GM10248 (cell line): ENCODE measurements around the gene SEZ6.

Experiments
- CTCF ChIA-PET: fragments of 300-600 bp; sonication (Branson Sonifier 250); formaldehyde crosslinking; extraction: SDS; loops from one replicate; lab custom pipeline; 2021; ENCODE audit warnings: antibody characterized with exemption; lab: Yijun Ruan, JAX
- POLR2A ChIA-PET: fragments of 350-650 bp; sonication (Branson Sonifier 250); formaldehyde crosslinking; extraction: SDS; loops from one replicate; lab custom pipeline; 2020; ENCODE audit warnings: antibody characterized with exemption; lab: Yijun Ruan, JAX
- DNase-seq: peaks from one replicate; pipeline ENCODE4 v3.0.0; 2012; ENCODE audit errors: extremely low spot score
- CTCF ChIP-seq: IDR thresholded peaks from 2 replicates; pipeline ENCODE4 v1.5.1; 2012; ENCODE audit warnings: mild to moderate bottlenecking, low read depth; ENCODE audit errors: extremely low read depth, missing control alignments, control extremely low read depth

Gene SEZ6

DNA sequence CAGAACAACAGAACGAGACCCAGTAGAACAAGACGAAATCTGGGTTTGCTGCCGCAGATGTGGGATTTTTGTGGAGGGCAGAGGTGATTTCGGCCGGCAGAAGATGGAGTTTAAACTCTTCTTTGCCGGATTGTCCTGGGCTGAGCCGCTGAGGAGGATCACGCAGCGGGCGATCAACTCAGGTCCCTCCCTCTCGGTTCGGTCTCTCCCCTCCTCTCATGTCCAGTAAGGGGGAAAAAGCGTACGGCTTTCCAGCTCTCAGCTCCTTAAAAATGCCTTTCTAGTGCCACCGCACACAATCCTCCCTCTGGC, 57.0 kb downstream of the SEZ6 start:
- ChIA-PET CTCF (interaction anchor here (1.2 to 2.4 kb wide), 7 partner anchors 9 to 222 kb away, joined by 3 to 24 read pairs (median 5); partner anchors contain the start of gene TLCD1), POLR2A (interaction anchor here (1.0 to 3.8 kb wide), 2 partner anchors 222 to 229 kb away, joined by 3 to 20 read pairs; partner anchors contain the start of genes RPL23A and TLCD1)
- DNase-seq = no peak
- TF ChIP-seq CTCF = no peak

DNA sequence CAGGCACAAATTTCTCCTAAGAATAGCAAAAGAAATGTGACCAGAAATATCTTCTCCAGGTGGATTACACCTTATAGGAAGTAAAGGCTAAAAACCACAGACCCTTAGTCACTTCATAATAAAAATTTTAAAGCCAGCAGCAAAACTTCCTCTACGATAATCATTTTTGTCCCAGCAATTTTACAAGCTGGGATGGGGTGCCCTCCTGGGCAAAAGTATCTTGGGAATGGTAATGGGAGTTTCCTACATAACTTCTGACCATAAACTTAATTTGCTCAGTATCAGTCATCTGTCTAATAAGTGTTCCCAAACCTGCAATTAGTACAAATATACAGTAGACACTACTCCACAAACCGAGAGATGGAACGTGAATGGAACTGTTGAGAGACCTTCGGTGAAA, 57.5 kb downstream of the SEZ6 start:
- ChIA-PET POLR2A (interaction anchor here (3.8 kb wide), 1 partner anchor 221 kb away, joined by 20 read pairs; the partner anchor contains the start of gene TLCD1), CTCF (interaction anchor here (1.2 to 3.6 kb wide), 2 partner anchors 11 to 221 kb away, joined by 3 to 19 read pairs; partner anchors contain the start of gene TLCD1)
- TF ChIP-seq CTCF = no peak
- no peak for DNase-seq

GRCh38 chr17:28947639-28948038, 58.2 kb downstream of the SEZ6 start:
- DNase-seq = no peak
- no peak for TF ChIP-seq CTCF
- ChIA-PET POLR2A (no interaction called here), CTCF (interaction anchor here (3.6 kb wide), 1 partner anchor 221 kb away, joined by 19 read pairs; the partner anchor contains the start of gene TLCD1)

DNA sequence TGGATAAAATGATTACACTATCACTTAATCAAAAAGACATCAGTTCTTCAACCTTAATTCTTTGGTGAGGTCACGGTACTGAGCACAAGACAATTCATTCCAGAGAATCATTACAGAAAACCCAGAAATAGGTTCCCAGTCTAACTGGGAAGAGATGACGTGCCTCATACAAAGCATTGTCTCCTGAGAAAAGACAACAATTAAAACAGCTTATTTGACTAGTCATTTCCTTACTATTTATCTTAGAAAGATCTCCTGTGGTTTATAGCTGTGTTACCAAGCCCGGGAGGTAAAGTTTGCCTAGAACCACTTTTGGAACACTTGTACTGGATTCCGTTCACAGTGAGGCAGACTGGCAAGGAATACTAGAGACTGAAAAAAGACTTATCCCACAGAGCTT, 59.6 kb downstream of the SEZ6 start:
- ChIA-PET POLR2A (no interaction called here), CTCF (interaction anchor here (1.1 to 3.6 kb wide), 6 partner anchors 10 to 219 kb away, joined by 3 to 19 read pairs (median 5); partner anchors contain the start of genes DHRS13 and TLCD1)
- TF ChIP-seq CTCF = no peak
- no peak for DNase-seq

DNA sequence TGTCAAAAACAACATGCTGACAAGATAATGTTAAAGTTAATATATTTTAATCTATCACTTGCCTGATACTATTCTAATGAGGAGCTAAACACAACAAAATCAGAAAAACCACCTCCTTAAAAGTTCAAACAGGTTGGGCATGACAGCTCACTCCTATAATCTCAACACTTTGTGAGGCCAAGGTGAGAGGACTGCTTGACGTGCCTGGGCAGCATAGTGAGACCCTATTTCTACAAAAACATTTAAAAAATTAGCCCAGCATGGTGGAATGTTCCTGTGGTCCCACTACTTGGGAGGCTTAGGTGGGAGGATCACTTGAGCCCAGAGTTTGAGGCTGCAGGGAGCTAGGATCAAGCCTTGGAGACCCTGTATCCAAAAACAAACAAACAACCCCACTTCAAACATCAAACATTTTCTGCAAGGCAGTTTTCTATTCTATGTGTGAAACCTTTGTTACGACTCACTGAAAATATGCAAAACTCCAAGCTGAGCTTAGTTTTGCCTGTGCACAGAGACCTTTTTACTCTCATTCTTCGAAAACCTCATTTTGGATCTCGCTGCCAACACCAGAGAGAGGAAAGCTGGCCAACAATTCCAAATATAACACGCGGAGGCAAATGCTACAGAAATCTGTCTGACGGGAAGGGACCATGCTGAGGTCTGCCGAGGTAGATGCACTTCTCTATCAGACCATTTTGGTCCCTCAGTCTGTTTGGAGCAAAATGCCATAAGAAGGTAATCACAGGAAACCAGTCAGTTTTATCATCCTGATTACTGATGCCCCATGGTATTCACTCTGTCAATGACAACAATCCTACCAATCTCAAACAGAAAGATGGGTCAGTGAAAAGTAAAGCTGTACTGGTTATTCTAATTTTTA, 60.7 kb downstream of the SEZ6 start:
- POLR2A ChIA-PET = no interaction called here
- CTCF ChIA-PET = interaction anchor here (0.7 to 3.6 kb wide), 11 partner anchors 9 to 218 kb away, joined by 3 to 19 read pairs (median 3); partner anchors contain the start of genes DHRS13 and TLCD1
- DNase-seq = no peak
- TF ChIP-seq CTCF = no peak

- ChIA-PET CTCF (interaction anchor here (0.7 to 2.8 kb wide), 6 partner anchors 9 to 181 kb away, joined by 3 to 12 read pairs (median 6); partner anchors contain the start of gene DHRS13), POLR2A (no interaction called here)
- TF ChIP-seq CTCF = no peak
- no peak for DNase-seq
Observed at GRCh38 chr17:28944343-28944742, 61.5 kb downstream of the SEZ6 start.
